ENCODE results near the gene ZNF76. TPM values are rescaled to one million over a fixed set of nuclear protein-coding genes. Genes with fewer than 3 reads are reported as not detected.

The ZNF76 gene
- total RNA-seq: 5.5 and 6.7 TPM in 2 replicates

DNA sequence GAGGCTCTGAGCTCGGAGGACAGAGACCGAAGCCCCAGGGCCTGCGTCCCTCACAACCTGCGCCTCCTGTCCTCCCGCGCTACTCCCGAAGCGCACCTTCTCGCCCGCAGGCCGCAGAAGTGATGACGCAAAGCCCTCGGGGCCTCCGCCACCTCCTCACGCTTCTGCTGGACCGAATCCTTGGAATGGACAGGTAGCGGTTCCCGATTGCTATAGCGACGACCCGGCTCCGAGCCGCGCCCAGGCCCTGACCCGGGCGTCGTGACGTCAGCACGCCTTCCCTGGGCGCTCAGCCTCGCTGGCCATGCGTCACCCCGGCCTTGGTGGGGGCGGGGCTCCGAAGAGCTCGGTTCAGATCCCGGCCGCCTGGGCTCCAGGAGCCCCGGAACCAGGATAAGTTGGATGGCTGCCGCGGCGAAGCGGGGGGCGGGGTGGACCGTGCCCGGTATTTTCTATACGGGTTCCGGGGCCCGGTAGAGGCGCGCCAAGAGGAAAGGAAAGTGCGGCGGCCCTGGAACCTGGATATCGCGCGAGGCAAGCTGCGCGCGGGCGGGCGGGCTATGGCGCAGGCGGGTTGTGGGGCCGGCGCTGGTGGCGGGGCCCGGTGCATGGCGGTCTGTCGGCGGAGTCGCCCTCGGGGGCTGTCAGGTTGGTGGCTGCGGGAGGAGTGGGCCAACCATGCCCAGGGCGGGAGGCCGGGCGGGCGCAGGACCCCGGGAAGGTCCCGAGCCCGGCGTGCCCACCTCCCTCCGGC is at the start of gene ZNF76:
Gene ZNF76 (plus strand): TSS at position 542 of the 754 bp plus-strand sequence. CDS start 21,417 bp downstream, outside the sequence.

DNA sequence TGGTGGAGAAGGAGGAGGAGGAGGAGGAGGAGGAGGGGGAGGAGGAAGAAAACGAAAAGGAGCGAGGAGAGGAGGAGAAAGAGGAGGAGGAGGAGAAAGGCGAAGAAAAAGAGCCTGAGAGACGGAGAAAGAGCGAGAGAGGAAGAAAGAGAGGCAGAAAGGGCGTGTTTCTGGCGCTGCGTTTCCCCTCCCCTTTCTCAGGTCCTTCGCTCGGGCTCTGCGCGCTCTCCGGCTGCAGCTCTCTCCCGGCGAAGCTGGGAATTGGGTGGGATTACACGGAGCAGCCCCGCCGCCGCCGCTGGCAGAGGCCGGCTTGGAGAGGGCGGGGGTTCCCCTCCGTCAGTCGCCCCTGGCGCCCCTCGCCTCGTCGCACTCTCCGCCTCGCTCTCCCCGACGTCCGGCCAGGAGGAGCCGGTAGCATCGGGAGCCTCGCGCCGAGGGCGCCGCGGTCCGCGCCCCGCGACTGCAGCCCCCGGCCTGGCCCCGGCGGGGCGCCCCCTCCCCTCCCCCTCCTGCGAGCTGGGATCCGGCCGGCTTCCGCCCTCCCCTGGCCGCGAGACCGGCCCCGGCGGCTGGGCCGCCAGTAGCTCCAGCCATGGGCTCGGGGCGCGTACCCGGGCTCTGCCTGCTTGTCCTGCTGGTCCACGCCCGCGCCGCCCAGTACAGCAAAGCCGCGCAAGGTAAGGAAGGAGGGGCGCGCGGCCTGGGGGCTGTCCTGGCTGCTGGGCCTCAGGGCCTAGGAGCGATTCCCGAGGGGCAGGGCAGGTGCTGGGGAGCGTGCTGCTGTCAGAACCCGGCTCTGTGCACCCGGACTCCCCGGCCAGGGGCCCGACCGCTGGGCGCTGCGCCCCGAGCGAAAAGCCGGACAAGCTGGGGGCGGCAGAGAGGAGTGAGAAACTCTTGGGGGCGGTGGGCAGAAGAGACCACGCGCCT is 45.4 kb upstream of the ZNF76 start, which contains the start of gene SCUBE3:
Gene SCUBE3 (plus strand): TSS at position 133 of the 933 bp plus-strand sequence. CDS start 463 bp downstream, at position 596.

DNA sequence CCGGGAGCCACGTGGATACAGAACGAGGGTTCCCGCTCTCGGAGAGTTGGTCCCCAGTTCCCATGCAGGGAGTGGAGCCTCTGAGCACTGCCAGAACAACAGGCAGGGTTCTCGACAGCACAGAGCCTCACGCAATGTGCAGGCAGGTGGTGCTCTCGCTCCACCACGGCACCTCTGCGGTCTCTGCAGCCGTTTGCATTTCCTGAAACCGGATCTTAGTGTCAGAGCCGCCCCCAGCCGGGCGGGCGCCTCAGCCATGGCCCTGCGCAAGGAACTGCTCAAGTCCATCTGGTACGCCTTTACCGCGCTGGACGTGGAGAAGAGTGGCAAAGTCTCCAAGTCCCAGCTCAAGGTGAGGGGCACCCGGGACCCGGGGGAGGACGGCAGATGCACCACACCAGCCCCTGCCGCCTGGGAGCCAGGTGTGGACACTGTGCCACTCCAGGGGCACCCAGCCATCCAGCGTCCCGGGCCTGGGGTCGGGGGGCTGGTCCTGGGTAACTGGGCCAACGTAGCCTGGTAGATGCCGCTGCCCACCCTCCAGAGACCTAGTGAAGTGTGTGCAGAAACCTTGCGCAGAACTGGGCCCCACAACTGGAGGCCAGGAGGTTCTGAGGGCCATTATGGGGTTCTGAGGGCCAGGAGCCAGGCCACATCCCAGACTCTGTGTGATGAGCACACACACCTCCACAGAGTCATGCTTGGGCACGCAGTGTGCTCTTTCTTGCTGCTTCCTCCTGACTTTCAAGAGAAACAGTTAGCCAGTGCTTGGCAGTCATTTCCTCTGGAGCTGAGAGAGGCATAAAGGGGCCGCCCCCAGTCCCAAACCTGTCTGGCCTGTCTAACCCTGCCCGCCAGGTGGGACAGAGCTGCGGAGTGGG is 38.3 kb downstream of the ZNF76 start, which contains the start of gene DEF6:
Gene DEF6 (plus strand): TSS at position 218 of the 881 bp plus-strand sequence. CDS start 39 bp downstream, at position 257.

DNA sequence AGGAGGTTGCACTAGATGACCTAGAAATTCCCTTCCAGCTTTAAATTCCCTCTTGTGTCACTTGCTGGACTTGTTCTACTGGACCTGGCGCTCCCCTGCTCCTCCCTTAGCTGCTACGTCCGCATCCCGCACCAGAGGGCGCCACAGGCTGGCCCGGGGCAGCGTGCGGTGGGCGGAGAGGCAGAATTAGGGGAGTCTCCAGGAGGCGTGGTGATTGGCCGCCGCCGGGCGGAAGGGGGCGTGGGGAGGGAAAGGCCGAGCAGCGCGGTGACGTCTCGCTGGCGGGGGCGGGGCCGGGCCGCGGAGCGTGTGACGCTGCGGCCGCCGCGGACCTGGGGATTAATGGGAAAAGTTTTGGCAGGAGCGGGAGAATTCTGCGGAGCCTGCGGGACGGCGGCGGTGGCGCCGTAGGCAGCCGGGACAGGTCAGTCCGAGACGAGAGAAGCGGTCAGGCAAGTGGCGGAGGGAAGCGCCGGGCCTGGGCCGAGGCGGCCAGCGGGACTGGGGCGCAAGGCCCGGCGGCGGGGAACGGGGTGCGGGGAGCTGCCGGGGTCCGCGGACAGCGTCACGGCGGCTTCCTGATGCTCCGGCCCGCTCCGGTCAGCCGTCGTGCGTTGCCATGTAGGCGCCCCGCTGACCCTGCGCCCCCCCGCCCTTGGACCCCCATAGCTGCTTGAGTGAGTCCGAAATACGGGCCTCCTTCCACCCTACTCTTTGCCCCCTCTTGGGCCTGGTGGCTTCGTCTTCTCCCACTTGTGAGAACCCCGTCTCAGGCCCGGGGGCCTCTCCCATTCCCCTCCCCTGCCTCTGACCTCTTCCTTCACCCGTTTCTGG is 82.9 kb downstream of the ZNF76 start, which contains the start of gene PPARD:
Gene PPARD (plus strand): TSS at position 301 of the 834 bp plus-strand sequence. CDS start 68,530 bp downstream, outside the sequence.

Other genes starting within 250 kb of the ZNF76 start
- gene TCP11, start 118.4 kb upstream of the ZNF76 start, total RNA-seq: not detected in 2 replicates
- under 0.01 TPM in 1 of 2 replicates, not detected in the other for gene SCUBE3, start 45.8 kb upstream of the ZNF76 start, total RNA-seq
- 21.0 and 42.8 TPM in 2 replicates for gene DEF6, start 38.1 kb downstream of the ZNF76 start, total RNA-seq
- gene PPARD, start 82.8 kb downstream of the ZNF76 start, total RNA-seq: 7.9 and 40.5 TPM in 2 replicates
- 34.2 and 77.2 TPM in 2 replicates for gene FANCE, start 192.6 kb downstream of the ZNF76 start, total RNA-seq
- gene RPL10A, start 208.7 kb downstream of the ZNF76 start, total RNA-seq: 3,145 and 3,692 TPM in 2 replicates
- gene TEAD3, start 237.3 kb downstream of the ZNF76 start, total RNA-seq: 4.8 and 9.6 TPM in 2 replicates

Data from tracheal epithelial cell (primary cell).